ENCODE results near the gene IQCK.

IQCK gene

GRCh38 chr16:19708296-19709205 lies 9.5 kb upstream of the IQCK start:
- Histone ChIP-seq H3K27ac (ENCODE audit: low read depth, low read length) (no peak overlapping the region), H3K27me3 (ENCODE audit: control insufficient read depth, low read length) (no peaks in the 10 kb centered on the region), H4K20me1 (ENCODE audit: control insufficient read depth, insufficient read depth, low read depth, low read length) (no peaks in the 10 kb centered on the region), H3K4me1 (ENCODE audit: control insufficient read depth, low read length) (no peaks in the 10 kb centered on the region), H3K4me3 (ENCODE audit: low read length) (no peak overlapping the region), H3F3A (ENCODE audit: control insufficient read depth, insufficient read depth) (no peaks in the 10 kb centered on the region), H3K79me2 (ENCODE audit: control insufficient read depth, low read length) (peaks cover 23% of the 10 kb centered on the region), H3K9me2 (replicated peaks; ENCODE audit: control insufficient read depth, low read length) (no peaks in the 10 kb centered on the region), H3K4me2 (ENCODE audit: low read length) (no peak overlapping the region), H3K36me3 (ENCODE audit: control insufficient read depth, low read length) (peaks cover 90% of the 10 kb centered on the region), H3K9me3 (ENCODE audit: control insufficient read depth, insufficient read depth, low read length) (no peaks in the 10 kb centered on the region)
- TF ChIP-seq CTCF (IDR thresholded peaks at IDR 0.05; ENCODE audit: low read depth, low read length, poor library complexity, severe bottlenecking) (no peak), EZH2phosphoT487 (IDR thresholded peaks at IDR 0.05; ENCODE audit: borderline replicate concordance, low read length) (no peak)

- peaks cover 90% of the 10 kb centered on the region for H3K36me3 ChIP-seq (ENCODE audit: control insufficient read depth, low read length)
These were observed 8.5 kb upstream of the IQCK start for GRCh38 chr16:19709381-19710136.

GRCh38 chr16:19710191-19710908 lies 7.7 kb upstream of the IQCK start:
- Histone ChIP-seq H3K79me2 (ENCODE audit: control insufficient read depth, low read length) (peaks cover 39% of the 10 kb centered on the region), H3K27ac (ENCODE audit: low read depth, low read length) (no peak overlapping the region), H3K27me3 (ENCODE audit: control insufficient read depth, low read length) (no peaks in the 10 kb centered on the region), H4K20me1 (ENCODE audit: control insufficient read depth, insufficient read depth, low read depth, low read length) (no peaks in the 10 kb centered on the region), H3K4me3 (ENCODE audit: low read length) (no peak overlapping the region), H3K4me2 (ENCODE audit: low read length) (no peak overlapping the region), H3K4me1 (ENCODE audit: control insufficient read depth, low read length) (no peaks in the 10 kb centered on the region), H3K36me3 (ENCODE audit: control insufficient read depth, low read length) (peaks cover 88% of the 10 kb centered on the region), H3F3A (ENCODE audit: control insufficient read depth, insufficient read depth) (no peaks in the 10 kb centered on the region), H3K9me2 (replicated peaks; ENCODE audit: control insufficient read depth, low read length) (no peaks in the 10 kb centered on the region), H3K9me3 (ENCODE audit: control insufficient read depth, insufficient read depth, low read length) (no peaks in the 10 kb centered on the region)
- no peak for TF ChIP-seq CTCF (IDR thresholded peaks at IDR 0.05; ENCODE audit: low read depth, low read length, poor library complexity, severe bottlenecking)
- no peak for TF ChIP-seq EZH2phosphoT487 (IDR thresholded peaks at IDR 0.05; ENCODE audit: borderline replicate concordance, low read length)

More at GRCh38 chr16:19709381-19710136, 8.5 kb upstream of the IQCK start:
- no peak overlapping the region for H3K4me2 ChIP-seq (ENCODE audit: low read length)
- H4K20me1 ChIP-seq (ENCODE audit: control insufficient read depth, insufficient read depth, low read depth, low read length) = no peaks in the 10 kb centered on the region
- no peaks in the 10 kb centered on the region for H3K9me3 ChIP-seq (ENCODE audit: control insufficient read depth, insufficient read depth, low read length)
- H3K27ac ChIP-seq (ENCODE audit: low read depth, low read length) = no peak overlapping the region
- no peaks in the 10 kb centered on the region for H3K4me1 ChIP-seq (ENCODE audit: control insufficient read depth, low read length)
- H3F3A ChIP-seq (ENCODE audit: control insufficient read depth, insufficient read depth) = no peaks in the 10 kb centered on the region
- TF ChIP-seq CTCF (IDR thresholded peaks at IDR 0.05; ENCODE audit: low read depth, low read length, poor library complexity, severe bottlenecking) (no peak), EZH2phosphoT487 (IDR thresholded peaks at IDR 0.05; ENCODE audit: borderline replicate concordance, low read length) (no peak)
- H3K79me2 ChIP-seq (ENCODE audit: control insufficient read depth, low read length) = peaks cover 31% of the 10 kb centered on the region
- no peaks in the 10 kb centered on the region for H3K27me3 ChIP-seq (ENCODE audit: control insufficient read depth, low read length)
- H3K4me3 ChIP-seq (ENCODE audit: low read length) = no peak overlapping the region
- H3K9me2 ChIP-seq (replicated peaks; ENCODE audit: control insufficient read depth, low read length) = no peaks in the 10 kb centered on the region

Measured in DOHH2 (cell line).